Ishikawa (cell line): ENCODE data around the gene RSAD1.

Source experiments
- CEBPB ChIP-seq: IDR thresholded peaks from 2 replicates; pipeline ENCODE4 v1.6.1; 2012
- CREB1 ChIP-seq: IDR thresholded peaks from 2 replicates; pipeline ENCODE4 v1.6.1; 2012; ENCODE audit warnings: low read depth
- EGR1 ChIP-seq: IDR thresholded peaks from 2 replicates; pipeline ENCODE4 v1.6.1; 2012
- EP300 ChIP-seq: IDR thresholded peaks from 2 replicates; pipeline ENCODE4 v1.6.1; 2012; ENCODE audit warnings: borderline replicate concordance
- FOXM1 ChIP-seq: IDR thresholded peaks from 2 replicates; pipeline ENCODE4 v1.6.1; 2012; ENCODE audit warnings: low read depth, borderline replicate concordance
- MAX ChIP-seq: IDR thresholded peaks from 2 replicates; pipeline ENCODE4 v1.6.1; 2012
- NFIC ChIP-seq: IDR thresholded peaks from 2 replicates; pipeline ENCODE4 v1.6.1; 2012
- RAD21 ChIP-seq: IDR thresholded peaks from 2 replicates; pipeline ENCODE4 v1.6.1; 2012; ENCODE audit warnings: low read depth
- TAF1 ChIP-seq: IDR thresholded peaks from 2 replicates; pipeline ENCODE4 v1.6.1; 2012; ENCODE audit warnings: low read depth, mild to moderate bottlenecking
- TCF12 ChIP-seq: IDR thresholded peaks from 2 replicates; pipeline ENCODE4 v1.6.1; 2012; ENCODE audit warnings: low read depth
- TEAD4 ChIP-seq: IDR thresholded peaks from 2 replicates; pipeline ENCODE4 v1.6.1; 2012
- YY1 ChIP-seq: IDR thresholded peaks from 2 replicates; pipeline ENCODE4 v1.6.1; 2012; ENCODE audit warnings: low read depth
- ZBTB7A ChIP-seq: IDR thresholded peaks from 2 replicates; pipeline ENCODE4 v1.6.1; 2012; ENCODE audit warnings: low read depth
- TF ChIP-seq, protein P1 (sequence below): IDR thresholded peaks from 2 replicates; pipeline ENCODE4 v1.6.1; 2012
- TF ChIP-seq, protein P2 (sequence below): IDR thresholded peaks from 2 replicates; pipeline ENCODE4 v1.6.1; 2012; ENCODE audit warnings: low read depth, mild to moderate bottlenecking

RSAD1 gene

DNA sequence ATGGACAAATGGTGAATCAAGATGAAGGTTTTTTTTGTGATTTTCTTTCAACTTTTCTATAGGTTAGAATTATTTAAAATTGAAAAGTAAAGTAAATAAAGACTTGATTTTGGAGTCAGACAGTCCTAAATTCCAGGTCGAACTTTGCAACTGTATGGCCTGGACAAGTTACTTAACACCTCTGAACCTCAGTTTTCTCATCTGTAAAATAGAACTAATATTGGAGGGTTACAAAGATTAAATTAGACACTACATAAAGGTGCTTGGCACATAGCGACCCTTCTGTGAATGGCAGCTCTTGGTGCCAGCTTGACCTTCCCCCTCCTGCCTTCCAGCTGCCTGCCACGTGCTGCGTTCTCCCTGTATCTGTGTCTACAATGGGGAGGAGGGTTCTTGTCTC, 3.0 kb downstream of the RSAD1 start:
- TF ChIP-seq FOXM1 (no peak), CREB1 (no peak), EGR1 (no peak), YY1 (no peak), TCF12 (no peak), CEBPB (no peak), RAD21 (no peak), NFIC (no peak), EP300 (no peak)
- TF ChIP-seq, protein P1, sequence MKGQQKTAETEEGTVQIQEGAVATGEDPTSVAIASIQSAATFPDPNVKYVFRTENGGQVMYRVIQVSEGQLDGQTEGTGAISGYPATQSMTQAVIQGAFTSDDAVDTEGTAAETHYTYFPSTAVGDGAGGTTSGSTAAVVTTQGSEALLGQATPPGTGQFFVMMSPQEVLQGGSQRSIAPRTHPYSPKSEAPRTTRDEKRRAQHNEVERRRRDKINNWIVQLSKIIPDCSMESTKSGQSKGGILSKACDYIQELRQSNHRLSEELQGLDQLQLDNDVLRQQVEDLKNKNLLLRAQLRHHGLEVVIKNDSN, result no peak
- TF ChIP-seq, protein P2, sequence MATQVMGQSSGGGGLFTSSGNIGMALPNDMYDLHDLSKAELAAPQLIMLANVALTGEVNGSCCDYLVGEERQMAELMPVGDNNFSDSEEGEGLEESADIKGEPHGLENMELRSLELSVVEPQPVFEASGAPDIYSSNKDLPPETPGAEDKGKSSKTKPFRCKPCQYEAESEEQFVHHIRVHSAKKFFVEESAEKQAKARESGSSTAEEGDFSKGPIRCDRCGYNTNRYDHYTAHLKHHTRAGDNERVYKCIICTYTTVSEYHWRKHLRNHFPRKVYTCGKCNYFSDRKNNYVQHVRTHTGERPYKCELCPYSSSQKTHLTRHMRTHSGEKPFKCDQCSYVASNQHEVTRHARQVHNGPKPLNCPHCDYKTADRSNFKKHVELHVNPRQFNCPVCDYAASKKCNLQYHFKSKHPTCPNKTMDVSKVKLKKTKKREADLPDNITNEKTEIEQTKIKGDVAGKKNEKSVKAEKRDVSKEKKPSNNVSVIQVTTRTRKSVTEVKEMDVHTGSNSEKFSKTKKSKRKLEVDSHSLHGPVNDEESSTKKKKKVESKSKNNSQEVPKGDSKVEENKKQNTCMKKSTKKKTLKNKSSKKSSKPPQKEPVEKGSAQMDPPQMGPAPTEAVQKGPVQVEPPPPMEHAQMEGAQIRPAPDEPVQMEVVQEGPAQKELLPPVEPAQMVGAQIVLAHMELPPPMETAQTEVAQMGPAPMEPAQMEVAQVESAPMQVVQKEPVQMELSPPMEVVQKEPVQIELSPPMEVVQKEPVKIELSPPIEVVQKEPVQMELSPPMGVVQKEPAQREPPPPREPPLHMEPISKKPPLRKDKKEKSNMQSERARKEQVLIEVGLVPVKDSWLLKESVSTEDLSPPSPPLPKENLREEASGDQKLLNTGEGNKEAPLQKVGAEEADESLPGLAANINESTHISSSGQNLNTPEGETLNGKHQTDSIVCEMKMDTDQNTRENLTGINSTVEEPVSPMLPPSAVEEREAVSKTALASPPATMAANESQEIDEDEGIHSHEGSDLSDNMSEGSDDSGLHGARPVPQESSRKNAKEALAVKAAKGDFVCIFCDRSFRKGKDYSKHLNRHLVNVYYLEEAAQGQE, result no peak

GRCh38 chr17:50482110-50482509, 3.5 kb downstream of the RSAD1 start:
- TF ChIP-seq CREB1 (no peak), NFIC (no peak), TAF1 (no peak), EP300 (no peak), EGR1 (no peak), MAX (no peak), RAD21 (no peak), TCF12 (no peak), TEAD4 (no peak), FOXM1 (no peak), ZBTB7A (no peak)
- TF ChIP-seq, protein P2, result no peak
- TF ChIP-seq, protein P1, result no peak

- TF ChIP-seq ZBTB7A, result no peak
- peak; percentile 96 for TF ChIP-seq RAD21
- no peak for TF ChIP-seq TEAD4
- peak; percentile 80 for TF ChIP-seq NFIC
- TF ChIP-seq MAX, result peak; percentile 41; the same call in 1 of the 2 replicates
Measured at GRCh38 chr17:50482516-50482915, 3.9 kb downstream of the RSAD1 start.

DNA sequence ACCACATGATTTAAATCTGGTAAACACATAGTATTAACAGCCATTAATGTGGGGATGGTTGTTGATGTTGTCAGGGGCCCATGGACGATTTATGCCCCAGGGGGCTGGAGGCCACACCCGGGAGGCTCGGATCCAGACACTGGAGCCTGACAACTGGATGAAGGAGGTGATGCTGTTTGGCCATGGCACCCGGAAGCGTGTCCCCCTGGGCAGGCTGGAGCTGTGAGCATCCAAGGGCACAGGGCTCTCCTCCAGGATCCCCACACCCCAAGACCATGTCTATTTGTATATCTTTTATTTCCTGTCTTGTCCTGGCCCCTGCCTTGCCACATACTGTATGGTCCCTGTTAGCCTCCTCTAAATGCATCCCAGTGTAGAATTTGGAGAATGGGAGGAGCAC, 4.6 kb downstream of the RSAD1 start:
- TF ChIP-seq TAF1, result no peak
- TF ChIP-seq MAX, result no peak
- no peak for TF ChIP-seq FOXM1
- no peak for TF ChIP-seq TEAD4
- TF ChIP-seq RAD21, result no peak

DNA sequence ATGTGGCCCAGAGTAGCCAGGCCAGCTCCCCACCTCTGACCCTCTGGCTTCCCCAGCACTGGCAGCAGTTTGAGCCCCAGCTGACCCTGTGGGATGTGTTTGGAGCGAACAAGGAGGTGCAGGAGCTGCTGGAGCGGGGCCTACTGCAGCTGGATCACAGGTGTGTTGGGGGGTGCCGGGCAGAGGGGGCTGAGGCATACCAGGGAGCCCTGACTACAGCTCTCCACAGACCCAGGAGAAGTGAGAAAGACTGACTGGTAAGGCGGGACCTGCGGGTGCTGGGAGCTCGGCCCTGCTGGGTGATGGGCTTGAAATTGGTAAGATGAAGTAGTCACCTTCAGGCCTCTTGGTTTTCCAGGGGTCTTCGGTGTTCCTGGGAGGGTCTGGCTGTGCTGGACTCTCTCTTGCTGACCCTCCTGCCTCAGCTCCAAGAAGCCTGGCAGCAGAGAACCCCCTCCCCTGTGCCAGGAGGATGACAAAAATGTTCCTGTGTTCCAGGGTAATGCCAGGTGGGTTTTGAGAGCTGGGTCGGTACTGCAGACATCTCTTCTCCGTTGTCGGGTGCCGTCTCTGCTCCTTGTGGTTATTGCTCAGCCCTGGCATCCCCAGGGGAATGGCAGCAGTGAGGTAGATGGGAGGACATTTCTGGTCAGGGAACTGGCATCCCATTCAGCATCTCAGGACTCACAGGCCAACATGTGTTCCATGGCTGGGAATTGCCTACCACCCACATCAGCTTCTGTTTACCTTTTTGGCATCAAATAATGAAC, 5.9 kb downstream of the RSAD1 start:
- TF ChIP-seq YY1, result no peak
- no peak for TF ChIP-seq EGR1
- TF ChIP-seq TCF12, result no peak
- no peak for TF ChIP-seq RAD21
- TF ChIP-seq TEAD4, result no peak
- TF ChIP-seq, protein P1, result no peak
- no peak for TF ChIP-seq ZBTB7A
